VCaP (cell line): ENCODE results near the gene XYLT1.

Experiments
- H3K27ac ChIP-seq: fragments of 450-650 bp; 2 replicates; pipeline ENCODE4 v1.5.1; 2017
- TF ChIP-seq, protein P1 (sequence below): fragments of 450-650 bp; conservative IDR thresholded peaks from 2 replicates; pipeline ENCODE4 v1.5.1; 2017; ENCODE audit warnings: mild to moderate bottlenecking, moderate library complexity

Gene XYLT1

DNA sequence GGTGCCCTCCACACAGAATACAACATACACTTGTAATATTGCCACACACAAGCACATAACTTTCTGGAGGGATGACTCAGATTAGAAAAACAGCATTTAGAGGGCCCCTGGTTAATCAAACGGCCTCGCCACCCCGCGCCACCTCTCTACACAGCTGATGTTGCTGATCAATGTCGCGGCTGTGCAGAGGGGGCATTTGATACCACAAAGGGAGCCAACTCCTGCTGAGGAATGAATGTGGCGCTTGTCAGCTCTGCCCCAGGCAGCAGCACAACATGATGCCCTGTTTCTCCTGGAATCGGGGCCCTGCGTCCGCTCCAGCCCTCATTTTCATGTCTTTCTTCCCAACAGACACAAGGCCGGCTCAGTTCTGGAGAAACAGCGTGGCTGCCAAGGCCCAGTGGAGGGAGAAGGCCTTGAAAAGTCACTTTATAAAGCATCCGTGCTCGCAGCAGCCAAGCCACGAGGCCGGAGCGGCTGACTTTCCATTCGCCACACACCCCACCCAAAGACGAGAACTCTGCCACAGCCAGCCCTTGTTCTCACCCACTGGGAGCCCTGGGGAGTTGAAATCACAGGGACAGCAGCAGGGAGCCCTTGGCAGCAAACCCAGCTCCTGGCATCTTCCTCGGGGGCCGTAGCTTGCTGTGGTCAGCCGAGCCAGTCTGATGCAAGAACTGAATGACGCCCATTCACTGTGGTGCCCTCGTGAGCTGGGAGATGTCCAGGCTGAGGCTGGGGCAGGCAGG lies 65.6 kb downstream of the XYLT1 start:
- TF ChIP-seq, protein P1, sequence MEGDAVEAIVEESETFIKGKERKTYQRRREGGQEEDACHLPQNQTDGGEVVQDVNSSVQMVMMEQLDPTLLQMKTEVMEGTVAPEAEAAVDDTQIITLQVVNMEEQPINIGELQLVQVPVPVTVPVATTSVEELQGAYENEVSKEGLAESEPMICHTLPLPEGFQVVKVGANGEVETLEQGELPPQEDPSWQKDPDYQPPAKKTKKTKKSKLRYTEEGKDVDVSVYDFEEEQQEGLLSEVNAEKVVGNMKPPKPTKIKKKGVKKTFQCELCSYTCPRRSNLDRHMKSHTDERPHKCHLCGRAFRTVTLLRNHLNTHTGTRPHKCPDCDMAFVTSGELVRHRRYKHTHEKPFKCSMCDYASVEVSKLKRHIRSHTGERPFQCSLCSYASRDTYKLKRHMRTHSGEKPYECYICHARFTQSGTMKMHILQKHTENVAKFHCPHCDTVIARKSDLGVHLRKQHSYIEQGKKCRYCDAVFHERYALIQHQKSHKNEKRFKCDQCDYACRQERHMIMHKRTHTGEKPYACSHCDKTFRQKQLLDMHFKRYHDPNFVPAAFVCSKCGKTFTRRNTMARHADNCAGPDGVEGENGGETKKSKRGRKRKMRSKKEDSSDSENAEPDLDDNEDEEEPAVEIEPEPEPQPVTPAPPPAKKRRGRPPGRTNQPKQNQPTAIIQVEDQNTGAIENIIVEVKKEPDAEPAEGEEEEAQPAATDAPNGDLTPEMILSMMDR = no peak
- no peak overlapping the region for H3K27ac ChIP-seq

DNA sequence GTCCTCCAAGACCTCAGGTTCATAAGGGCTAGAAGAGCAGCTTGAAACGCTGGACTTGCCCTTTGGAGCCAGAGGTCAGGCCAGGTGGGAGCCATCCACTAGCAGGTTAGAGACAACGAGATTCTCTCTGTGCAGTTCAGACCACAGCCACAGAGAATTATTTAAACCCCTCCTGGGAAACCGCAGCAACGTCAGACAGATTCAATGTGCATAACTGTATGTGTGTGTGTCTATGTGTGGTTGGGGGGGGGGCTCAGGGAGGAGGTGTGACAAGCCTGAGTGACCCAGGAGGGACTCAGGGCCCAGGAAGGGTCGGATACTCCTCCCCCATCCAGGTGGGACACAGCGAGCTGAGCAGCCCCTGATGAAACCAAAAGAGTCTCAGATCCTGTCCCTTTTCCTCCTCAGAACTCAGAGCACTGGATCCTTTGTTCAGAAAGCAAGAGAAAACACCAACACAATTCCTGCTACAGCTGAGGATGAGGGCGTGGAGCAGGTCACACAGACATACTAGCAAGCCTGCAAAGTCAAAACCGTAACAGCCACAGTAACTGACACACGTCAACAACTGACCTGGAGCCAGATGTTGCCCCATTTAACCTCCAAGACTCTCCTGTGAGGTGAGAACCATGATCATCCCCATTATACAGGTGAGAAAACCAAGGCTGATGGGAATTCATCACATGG lies 66.8 kb downstream of the XYLT1 start:
- H3K27ac ChIP-seq = no peak overlapping the region
- TF ChIP-seq, protein P1 = no peak

DNA sequence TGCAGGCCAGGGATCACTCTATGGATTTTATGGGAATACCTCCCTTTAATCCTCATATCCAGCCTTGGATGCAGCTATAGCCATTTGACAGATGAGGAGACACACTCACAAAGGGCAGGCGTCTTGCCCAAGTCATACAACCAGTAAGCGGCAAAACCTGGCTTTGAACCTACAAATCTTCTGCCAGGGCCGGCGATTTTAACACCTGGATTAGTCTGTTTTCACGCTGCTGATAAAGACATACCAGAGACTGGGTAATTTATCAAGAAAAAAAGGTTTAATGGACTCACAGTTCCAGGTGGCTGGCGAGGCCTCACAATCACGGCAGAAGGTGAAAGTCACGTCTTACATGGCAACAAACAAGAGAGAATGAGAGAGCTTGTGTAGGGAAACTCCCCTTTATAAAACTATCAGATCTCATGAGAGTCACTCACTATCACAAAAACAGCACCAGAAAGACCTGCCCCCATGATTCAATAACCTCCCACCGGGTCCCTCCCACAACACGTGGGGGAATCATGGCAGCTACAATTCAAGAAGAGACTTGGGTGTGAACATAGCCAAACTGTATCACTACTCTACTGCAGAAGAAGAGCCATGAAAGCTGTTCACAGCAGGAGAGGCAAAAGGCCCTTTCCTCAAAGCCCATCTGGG lies 67.5 kb downstream of the XYLT1 start:
- no peak overlapping the region for H3K27ac ChIP-seq
- TF ChIP-seq, protein P1 = no peak

DNA sequence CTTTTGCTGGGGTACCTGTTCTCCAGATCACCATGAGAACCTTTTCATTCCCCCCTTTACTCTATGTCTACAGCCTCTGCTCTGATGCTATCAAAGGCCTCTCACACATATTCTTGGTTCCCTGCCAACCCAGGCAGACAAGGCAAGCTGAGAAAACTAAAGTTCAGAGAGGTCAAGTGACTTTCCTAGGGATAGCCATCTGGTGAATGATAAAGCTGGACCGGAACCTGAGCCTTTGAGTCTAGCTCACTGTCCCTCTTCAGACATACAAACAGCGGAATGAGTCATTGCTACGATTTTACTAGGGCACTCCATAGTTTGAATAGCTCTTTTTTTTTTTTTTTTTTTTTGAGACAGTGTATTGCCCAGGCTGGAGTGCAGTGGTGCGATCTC lies 73.3 kb downstream of the XYLT1 start:
- peak overlapping the region; percentile 79 for H3K27ac ChIP-seq
- TF ChIP-seq, protein P1 = no peak

DNA sequence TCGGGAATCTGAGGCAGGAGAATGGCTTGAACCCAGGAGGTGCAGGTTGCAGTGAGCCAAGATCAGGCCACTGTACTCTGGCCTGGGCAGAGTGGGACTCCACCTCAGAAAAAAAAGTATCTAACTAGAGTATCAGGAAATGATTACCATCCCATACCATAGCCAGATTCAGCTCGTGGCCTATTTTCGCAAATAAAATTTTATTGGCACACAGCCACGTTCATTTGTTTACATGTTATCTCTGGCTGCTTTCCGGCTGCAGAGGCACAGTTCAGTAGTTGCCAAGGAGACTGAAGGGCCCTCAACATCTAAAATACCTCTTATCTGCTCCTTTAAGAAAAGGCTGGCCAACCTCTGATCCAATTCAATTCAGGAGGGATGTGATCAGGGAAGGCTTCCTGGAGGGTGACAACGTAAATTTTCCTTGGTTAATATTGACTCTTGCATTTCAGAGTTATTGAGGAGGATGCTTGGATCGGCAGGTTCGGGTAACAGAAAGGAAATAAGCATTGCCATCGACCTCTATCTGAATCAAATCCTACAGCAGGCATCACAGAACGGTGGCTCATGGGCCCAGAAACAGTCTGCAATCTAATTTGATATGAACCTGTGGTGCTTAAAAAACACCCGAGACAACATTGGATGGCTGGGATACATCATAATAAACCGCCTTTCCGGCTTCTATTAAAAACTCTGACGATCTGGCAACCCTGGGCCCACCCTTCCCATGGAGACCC lies 73.8 kb downstream of the XYLT1 start:
- peak overlapping the region; percentile 79 for H3K27ac ChIP-seq
- TF ChIP-seq, protein P1 = no peak

DNA sequence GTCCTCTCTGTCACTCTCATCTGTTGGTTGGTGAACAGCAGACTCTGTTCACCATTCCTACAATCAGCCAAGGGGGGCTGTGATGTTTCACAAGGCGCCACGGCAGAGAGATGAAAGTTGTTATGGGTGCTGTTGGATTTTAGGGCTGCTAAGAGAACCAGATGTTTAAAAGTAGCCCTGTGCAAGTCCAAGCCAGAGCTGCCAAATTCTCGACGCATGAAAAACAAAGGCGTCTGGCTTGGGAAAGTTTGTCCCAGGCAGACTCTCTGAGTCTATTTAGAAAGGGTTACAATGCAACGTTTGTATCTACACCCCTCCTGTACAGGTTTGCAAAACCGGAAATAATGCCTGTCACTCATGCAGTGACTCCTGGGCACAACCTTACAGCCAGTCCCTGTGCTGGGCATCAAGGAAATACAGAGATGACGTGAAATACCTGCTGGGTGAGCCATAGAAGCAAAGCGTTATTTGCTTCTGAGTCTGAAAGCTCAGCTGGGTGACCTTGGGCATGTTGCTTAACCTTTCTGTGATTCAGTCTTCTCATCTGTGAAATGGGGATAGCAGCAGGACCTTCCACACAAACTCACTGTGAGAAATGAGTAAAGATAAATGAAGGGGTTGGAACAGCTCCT lies 74.8 kb downstream of the XYLT1 start:
- TF ChIP-seq, protein P1 = no peak
- peak overlapping the region; percentile 79 for H3K27ac ChIP-seq
